ENCODE data around the gene CROCC2. TPM values are rescaled to one million over a fixed set of nuclear protein-coding genes. Genes with fewer than 3 reads are reported as not detected.

Gene CROCC2
- total and polyA plus RNA-seq, 2 of the 13 experiments (the other 11 are each of a cell fraction or from before 2014, with no cell fraction given), result not detected

- TF ChIP-seq TCF12 (IDR thresholded peaks at IDR 0.05), result no peak
- TF ChIP-seq TCF12 (CRISPR knock-in tag; IDR thresholded peaks at IDR 0.05), result peak; percentile 92; the same call in 1 of the 2 replicates
- no peak for TF ChIP-seq SMARCE1 (IDR thresholded peaks at IDR 0.05; ENCODE audit: borderline replicate concordance)
- no peak for TF ChIP-seq TERF1 (CRISPR knock-in tag; IDR thresholded peaks at IDR 0.05)
- no peak for TF ChIP-seq HNRNPK (IDR thresholded peaks at IDR 0.05; ENCODE audit: low read depth, low read length, poor library complexity, severe bottlenecking)
- TF ChIP-seq, protein P1, sequence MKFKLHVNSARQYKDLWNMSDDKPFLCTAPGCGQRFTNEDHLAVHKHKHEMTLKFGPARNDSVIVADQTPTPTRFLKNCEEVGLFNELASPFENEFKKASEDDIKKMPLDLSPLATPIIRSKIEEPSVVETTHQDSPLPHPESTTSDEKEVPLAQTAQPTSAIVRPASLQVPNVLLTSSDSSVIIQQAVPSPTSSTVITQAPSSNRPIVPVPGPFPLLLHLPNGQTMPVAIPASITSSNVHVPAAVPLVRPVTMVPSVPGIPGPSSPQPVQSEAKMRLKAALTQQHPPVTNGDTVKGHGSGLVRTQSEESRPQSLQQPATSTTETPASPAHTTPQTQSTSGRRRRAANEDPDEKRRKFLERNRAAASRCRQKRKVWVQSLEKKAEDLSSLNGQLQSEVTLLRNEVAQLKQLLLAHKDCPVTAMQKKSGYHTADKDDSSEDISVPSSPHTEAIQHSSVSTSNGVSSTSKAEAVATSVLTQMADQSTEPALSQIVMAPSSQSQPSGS (CRISPR knock-in tag; IDR thresholded peaks at IDR 0.05), result peak; percentile 88
- TF ChIP-seq MAX (IDR thresholded peaks at IDR 0.05), result peak; percentile 98
- TF ChIP-seq PLRG1 (conservative IDR thresholded peaks at IDR 0.05), result no peak
- TF ChIP-seq ZNF317 (CRISPR knock-in tag; IDR thresholded peaks at IDR 0.05), result peak; percentile 84; the same call in 1 of the 2 replicates
- no peak for TF ChIP-seq CENPX (CRISPR knock-in tag; IDR thresholded peaks at IDR 0.05)
- peak; percentile 98 for TF ChIP-seq TARDBP (CRISPR knock-in tag; IDR thresholded peaks at IDR 0.05)
- TF ChIP-seq SSRP1 (CRISPR knock-in tag; IDR thresholded peaks at IDR 0.05), result peak; percentile 81; the same call in 1 of the 2 replicates
- TF ChIP-seq KAT2B (IDR thresholded peaks at IDR 0.05; ENCODE audit: borderline replicate concordance, low read depth, low read length), result no peak
- TF ChIP-seq ZFP91 (CRISPR knock-in tag; IDR thresholded peaks at IDR 0.05; ENCODE audit: borderline replicate concordance), result peak; percentile 97
- TF ChIP-seq NFIC (IDR thresholded peaks at IDR 0.05; ENCODE audit: low read length), result no peak
- no peak for TF ChIP-seq HDAC6 (IDR thresholded peaks at IDR 0.05; ENCODE audit: low read depth, low read length)
- peak; percentile 84 for TF ChIP-seq KDM2A (CRISPR knock-in tag; IDR thresholded peaks at IDR 0.05; ENCODE audit: borderline replicate concordance, low read depth)
These were observed 32.1 kb upstream of the CROCC2 start (continued) for GRCh38 chr2:240873805-240874714.

Measured in HepG2 (cell line).